ENCODE results near the gene FAHD2A. TPM values are rescaled to one million over a fixed set of nuclear protein-coding genes. Genes with fewer than 3 reads are reported as not detected.
A peak's percentile ranks its signal among the peaks of the same experiment; 100 is the strongest.
"Not testable (repeated sequence)": the region's sequence is repeated elsewhere in the genome, so short reads cannot be mapped to it uniquely, and the experiment has no call there.

FAHD2A gene
- total RNA-seq, 1 donor from 2014 or later, result 31.8 TPM

- intact Hi-C loops (cut with DNase I); DNase-seq (ENCODE audit: low spot score): not testable (repeated sequence)
- ATAC-seq, result peak; percentile 70
These were observed 12.6 kb downstream of the FAHD2A start for GRCh38 chr2:95415138-95415537.

- intact Hi-C loops (cut with DNase I); ATAC-seq: not testable (repeated sequence)
These were observed 13.1 kb downstream of the FAHD2A start for GRCh38 chr2:95415561-95415960.

GRCh38 chr2:95427196-95427867 is 24.8 kb downstream of the FAHD2A start:
- intact Hi-C loops (cut with DNase I); DNase-seq (ENCODE audit: low spot score): not testable (repeated sequence)
- peak; percentile 24 for ATAC-seq

More at GRCh38 chr2:95415561-95415960, 13.1 kb downstream of the FAHD2A start:
- DNase-seq (ENCODE audit: low spot score), result not testable (repeated sequence)

- ATAC-seq; DNase-seq (ENCODE audit: low spot score); intact Hi-C loops (cut with DNase I): not testable (repeated sequence)
These were observed 27.4 kb downstream of the FAHD2A start for GRCh38 chr2:95429748-95430467.

- DNase-seq (ENCODE audit: low spot score); intact Hi-C loops (cut with DNase I); ATAC-seq: not testable (repeated sequence)
These were observed 30.9 kb downstream of the FAHD2A start for GRCh38 chr2:95433373-95433772.

- ATAC-seq, result peak; percentile 19
- intact Hi-C loops (cut with DNase I); DNase-seq (ENCODE audit: low spot score): not testable (repeated sequence)
These were observed 31.5 kb downstream of the FAHD2A start for GRCh38 chr2:95433973-95434372.

- intact Hi-C loops (cut with DNase I); DNase-seq (ENCODE audit: low spot score): not testable (repeated sequence)
- ATAC-seq, result peak; percentile 30
These were observed 32.1 kb downstream of the FAHD2A start for GRCh38 chr2:95434507-95435076.

- peak; percentile 34 for ATAC-seq
- DNase-seq (ENCODE audit: low spot score); intact Hi-C loops (cut with DNase I): not testable (repeated sequence)
These were observed 32.8 kb downstream of the FAHD2A start for GRCh38 chr2:95435162-95435871.

- intact Hi-C loops (cut with DNase I); ATAC-seq; DNase-seq (ENCODE audit: low spot score): not testable (repeated sequence)
These were observed 33.3 kb downstream of the FAHD2A start for GRCh38 chr2:95435872-95436209.

GRCh38 chr2:95442474-95443099 is 40.1 kb downstream of the FAHD2A start:
- DNase-seq (ENCODE audit: low spot score); ATAC-seq; intact Hi-C loops (cut with DNase I): not testable (repeated sequence)

- DNase-seq (ENCODE audit: low spot score); intact Hi-C loops (cut with DNase I); ATAC-seq: not testable (repeated sequence)
These were observed 42.8 kb downstream of the FAHD2A start for GRCh38 chr2:95445317-95445716.

GRCh38 chr2:95463292-95463691 is 60.8 kb downstream of the FAHD2A start:
- DNase-seq (ENCODE audit: low spot score); intact Hi-C loops (cut with DNase I); ATAC-seq: not testable (repeated sequence)

Other genes with a start within 250 kb of the FAHD2A start
- gene ZNF514, start 242.9 kb upstream of the FAHD2A start, total RNA-seq, result 32.9 TPM
- gene ZNF2, start 236.9 kb upstream of the FAHD2A start, total RNA-seq, result 4.7 TPM
- gene ZNF892, start 195.2 kb upstream of the FAHD2A start, total RNA-seq, result 8.5 TPM
- gene PROM2, start 128.3 kb upstream of the FAHD2A start, total RNA-seq, result 3.0 TPM
- gene KCNIP3, start 105.4 kb upstream of the FAHD2A start, total RNA-seq, result 13.9 TPM
- gene TRIM43B, start 82.0 kb downstream of the FAHD2A start, total RNA-seq, result 0.27 TPM
- not detected for gene TRIM43, start 189.3 kb downstream of the FAHD2A start, total RNA-seq